B cell (primary cell): ENCODE results near the gene PFKM. TPM values are rescaled to one million over a fixed set of nuclear protein-coding genes. Genes with fewer than 3 reads are reported as not detected.

Source experiments
- ATAC-seq: fragments of 200-7000 bp; cut with Tn5 transposase; one replicate; pipeline ENCODE4 v1.10.0; 2021; ENCODE audit warnings: low read depth, mild to moderate bottlenecking, moderate number of reproducible peaks, moderate library complexity
- CTCF ChIA-PET: fragments of 350-600 bp; sonication (Branson Sonifier 250); formaldehyde crosslinking; loops from one replicate; lab custom pipeline; 2021; ENCODE audit warnings: antibody characterized with exemption, inconsistent platforms; lab: Charles Lee
- POLR2A ChIA-PET: fragments of 350-600 bp; sonication (Branson Sonifier 250); formaldehyde crosslinking; loops from one replicate; lab custom pipeline; 2021; ENCODE audit warnings: antibody characterized with exemption; lab: Charles Lee
- DNase-seq: peaks from one replicate; pipeline ENCODE4 v3.0.0; 2013
- H2AFZ ChIP-seq: 2 replicates; pipeline ENCODE4 v1.6.1; 2012; ENCODE audit warnings: mild to moderate bottlenecking, low read depth, low read length; ENCODE audit not compliant: insufficient read depth, poor library complexity, severe bottlenecking
- H3K27ac ChIP-seq, 2 donors: 1 replicate in 1 of 2; 2 replicates in 1 of 2; pipeline ENCODE4 v1.5.1; 2012 to 2013; ENCODE audit warnings: low read length in 2 of 2, mild to moderate bottlenecking in 2 of 2, moderate library complexity in 1 of 2
- H3K27me3 ChIP-seq, 4 experiments: fragments of 200-600 bp in 1 of 4; sonication (generic) in 1 of 4; replicated peaks in 1 of 4; 1 replicate in 2 of 4; 2 replicates in 2 of 4; pipeline versions ENCODE4 v1.6.1 to v1.7.0; 2013 to 2016; ENCODE audit warnings: low read length in 3 of 4, mild to moderate bottlenecking in 2 of 4, mixed read lengths in 1 of 4, moderate library complexity in 1 of 4; ENCODE audit not compliant: insufficient read depth in 4 of 4, control insufficient read depth in 3 of 4; ENCODE audit errors: control extremely low read depth in 1 of 4
- H3K36me3 ChIP-seq, 2 experiments: replicated peaks in 1 of 2; 1 replicate in 1 of 2; 2 replicates in 1 of 2; pipeline versions ENCODE4 v1.6.1 to v1.7.1; 2013; ENCODE audit warnings: low read length in 1 of 2; ENCODE audit not compliant: insufficient read depth in 2 of 2, control insufficient read depth in 1 of 2; ENCODE audit errors: control extremely low read depth in 1 of 2, extremely low read depth in 1 of 2
- H3K4me1 ChIP-seq, 2 donors: fragments of 200-600 bp in 1 of 2; sonication (generic) in 1 of 2; 1 replicate in 1 of 2; 2 replicates in 1 of 2; pipeline versions ENCODE4 v1.5.1 to v1.6.1; 2013 to 2017; ENCODE audit warnings: low read length in 2 of 2; ENCODE audit not compliant: control insufficient read depth in 2 of 2, insufficient read depth in 2 of 2
- H3K4me2 ChIP-seq: replicated peaks from 2 replicates; pipeline ENCODE3; 2012; ENCODE audit warnings: mild to moderate bottlenecking, low read depth, low read length; ENCODE audit not compliant: poor library complexity, severe bottlenecking
- H3K4me3 ChIP-seq, 5 experiments: fragments of 200-600 bp in 1 of 5; sonication (generic) in 1 of 5; 1 replicate in 3 of 5; 2 replicates in 2 of 5; pipeline versions ENCODE4 v1.5.1 to v1.7.0; 2011 to 2016; ENCODE audit warnings: low read length in 4 of 5, mild to moderate bottlenecking in 4 of 5, low read depth in 2 of 5, control low read depth in 1 of 5, moderate library complexity in 1 of 5; ENCODE audit not compliant: insufficient read depth in 1 of 5; ENCODE audit errors: control extremely low read depth in 1 of 5, extremely low read depth in 1 of 5
- H3K79me2 ChIP-seq: fragments of 200-600 bp; sonication (generic); one replicate; pipeline ENCODE4 v1.6.0; 2016; ENCODE audit warnings: low read length; ENCODE audit not compliant: control insufficient read depth, insufficient read depth
- H3K9ac ChIP-seq: fragments of 200-600 bp; sonication (generic); 2 replicates; pipeline ENCODE4 v1.6.1; 2017; ENCODE audit warnings: mild to moderate bottlenecking, low read length, moderate library complexity
- H3K9me3 ChIP-seq, 3 donors: one replicate each; pipeline versions ENCODE4 v1.6.1 to v1.7.1; 2013; ENCODE audit warnings: low read length in 2 of 3; ENCODE audit not compliant: control insufficient read depth in 2 of 3, insufficient read depth in 1 of 3; ENCODE audit errors: control extremely low read depth in 1 of 3
- H4K20me1 ChIP-seq: 2 replicates; pipeline ENCODE4 v1.6.0; 2012; ENCODE audit warnings: mild to moderate bottlenecking, low read length; ENCODE audit not compliant: insufficient read depth, control insufficient read depth, poor library complexity, severe bottlenecking
- H3K27ac Mint-ChIP-seq: one replicate; pipeline ENCODE4 v1.8.0; 2021; ENCODE audit warnings: mixed read lengths
- H3K27me3 Mint-ChIP-seq: one replicate; pipeline ENCODE4 v1.8.0; 2021; ENCODE audit warnings: mixed read lengths
- H3K4me1 Mint-ChIP-seq: one replicate; pipeline ENCODE4 v1.8.0; 2021; ENCODE audit warnings: mixed read lengths
- H3K4me3 Mint-ChIP-seq: one replicate; pipeline ENCODE4 v1.8.0; 2021; ENCODE audit warnings: mixed read lengths
- H3K9me3 Mint-ChIP-seq: one replicate; pipeline ENCODE4 v1.8.0; 2022; ENCODE audit warnings: mixed read lengths; ENCODE audit not compliant: insufficient read depth
- EZH2 ChIP-seq: IDR thresholded peaks from 2 replicates; pipeline ENCODE4 v1.6.1; 2012; ENCODE audit warnings: borderline replicate concordance, low read depth, mild to moderate bottlenecking, moderate library complexity, low read length; ENCODE audit not compliant: insufficient read depth, poor library complexity, severe bottlenecking
- WGBS: methylation state at CpG from one replicate; pipeline ENCODE4 v1.1.5; 2013; ENCODE audit warnings: missing lambda C conversion rate; ENCODE audit not compliant: insufficient coverage; 5-methylcytosine and 5-hydroxymethylcytosine counted together
- intact Hi-C: fragments of 100-400 bp; cut with micrococcal nuclease; formaldehyde crosslinking; loops from one replicate; pipeline ENCODE4 v1.10.0; 2022
- polyA plus RNA-seq: library from polyadenylated mRNA; depleted of rRNA; stranded (reverse); fragments of >200 nt; gene quantifications from 2 replicates; pipeline ENCODE4 v1.2.3, GENCODE V29; 2012
- total RNA-seq, 2 donors: library from RNA; stranded (reverse); fragments of 120-200 nt in 1 of 2; gene quantifications; 1 replicate in 1 of 2; 2 replicates in 1 of 2; pipeline versions ENCODE4 v1.2.3 to v1.2.4, GENCODE V29; 2013 to 2022
- TF ChIP-seq, protein P1 (sequence below): fragments of 200-600 bp; IDR thresholded peaks from one replicate; pipeline ENCODE4 v1.8.0; 2022; ENCODE audit warnings: antibody characterized with exemption, mild to moderate bottlenecking

Gene PFKM
- total and polyA plus RNA-seq, 2 donors (not counting 1 experiment from before 2014, with no cell fraction given), result 20.3 to 43.0 TPM

DNA sequence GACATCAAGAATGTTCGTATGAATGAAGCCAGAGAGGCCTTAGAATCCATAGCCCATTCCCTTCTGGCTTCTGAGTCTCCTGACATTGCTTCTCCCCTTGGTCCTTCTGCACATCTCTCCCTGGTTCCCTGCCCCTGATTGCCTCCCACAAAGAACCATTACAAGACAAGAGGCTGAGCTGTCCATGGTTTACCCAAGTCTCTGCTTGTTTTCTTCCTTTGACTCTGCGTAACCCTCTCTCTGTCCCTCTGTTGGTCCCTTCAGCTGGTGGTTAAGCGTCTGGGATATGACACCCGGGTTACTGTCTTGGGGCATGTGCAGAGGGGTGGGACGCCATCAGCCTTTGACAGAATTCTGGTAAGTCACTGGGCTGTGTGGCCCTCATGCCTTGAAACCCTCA is 15.9 kb downstream of the PFKM start:
- Histone ChIP-seq H3K36me3 (peaks cover 0 to 55% of the 10 kb centered on the region in 2 experiments), H3K4me3 (no peak overlapping the region), H3K9ac (no peak overlapping the region), H3K4me2 (no peak overlapping the region), H3K79me2 (no peaks in the 10 kb centered on the region), H4K20me1 (no peaks in the 10 kb centered on the region), H3K27ac (no peak overlapping the region), H3K9me3 (no peaks in the 10 kb centered on the region), H2AFZ (no peak overlapping the region), H3K27me3 (no peaks in the 10 kb centered on the region), H3K4me1 (no peaks in the 10 kb centered on the region)
- CTCF ChIA-PET, result no interaction called here
- DNase-seq (no peak), ATAC-seq (no peak)
- Mint-ChIP-seq H3K27ac (no peak overlapping the region), H3K27me3 (no peaks in the 10 kb centered on the region), H3K4me3 (no peak overlapping the region), H3K9me3 (no peaks in the 10 kb centered on the region), H3K4me1 (no peaks in the 10 kb centered on the region)
- WGBS, result 95% methylated on average over 5 of the region's 5 CpGs
- POLR2A ChIA-PET, result no interaction called here
- intact Hi-C loops, result no loop called here
- no peak for TF ChIP-seq EZH2
- TF ChIP-seq, protein P1, sequence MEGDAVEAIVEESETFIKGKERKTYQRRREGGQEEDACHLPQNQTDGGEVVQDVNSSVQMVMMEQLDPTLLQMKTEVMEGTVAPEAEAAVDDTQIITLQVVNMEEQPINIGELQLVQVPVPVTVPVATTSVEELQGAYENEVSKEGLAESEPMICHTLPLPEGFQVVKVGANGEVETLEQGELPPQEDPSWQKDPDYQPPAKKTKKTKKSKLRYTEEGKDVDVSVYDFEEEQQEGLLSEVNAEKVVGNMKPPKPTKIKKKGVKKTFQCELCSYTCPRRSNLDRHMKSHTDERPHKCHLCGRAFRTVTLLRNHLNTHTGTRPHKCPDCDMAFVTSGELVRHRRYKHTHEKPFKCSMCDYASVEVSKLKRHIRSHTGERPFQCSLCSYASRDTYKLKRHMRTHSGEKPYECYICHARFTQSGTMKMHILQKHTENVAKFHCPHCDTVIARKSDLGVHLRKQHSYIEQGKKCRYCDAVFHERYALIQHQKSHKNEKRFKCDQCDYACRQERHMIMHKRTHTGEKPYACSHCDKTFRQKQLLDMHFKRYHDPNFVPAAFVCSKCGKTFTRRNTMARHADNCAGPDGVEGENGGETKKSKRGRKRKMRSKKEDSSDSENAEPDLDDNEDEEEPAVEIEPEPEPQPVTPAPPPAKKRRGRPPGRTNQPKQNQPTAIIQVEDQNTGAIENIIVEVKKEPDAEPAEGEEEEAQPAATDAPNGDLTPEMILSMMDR, result no peak

DNA sequence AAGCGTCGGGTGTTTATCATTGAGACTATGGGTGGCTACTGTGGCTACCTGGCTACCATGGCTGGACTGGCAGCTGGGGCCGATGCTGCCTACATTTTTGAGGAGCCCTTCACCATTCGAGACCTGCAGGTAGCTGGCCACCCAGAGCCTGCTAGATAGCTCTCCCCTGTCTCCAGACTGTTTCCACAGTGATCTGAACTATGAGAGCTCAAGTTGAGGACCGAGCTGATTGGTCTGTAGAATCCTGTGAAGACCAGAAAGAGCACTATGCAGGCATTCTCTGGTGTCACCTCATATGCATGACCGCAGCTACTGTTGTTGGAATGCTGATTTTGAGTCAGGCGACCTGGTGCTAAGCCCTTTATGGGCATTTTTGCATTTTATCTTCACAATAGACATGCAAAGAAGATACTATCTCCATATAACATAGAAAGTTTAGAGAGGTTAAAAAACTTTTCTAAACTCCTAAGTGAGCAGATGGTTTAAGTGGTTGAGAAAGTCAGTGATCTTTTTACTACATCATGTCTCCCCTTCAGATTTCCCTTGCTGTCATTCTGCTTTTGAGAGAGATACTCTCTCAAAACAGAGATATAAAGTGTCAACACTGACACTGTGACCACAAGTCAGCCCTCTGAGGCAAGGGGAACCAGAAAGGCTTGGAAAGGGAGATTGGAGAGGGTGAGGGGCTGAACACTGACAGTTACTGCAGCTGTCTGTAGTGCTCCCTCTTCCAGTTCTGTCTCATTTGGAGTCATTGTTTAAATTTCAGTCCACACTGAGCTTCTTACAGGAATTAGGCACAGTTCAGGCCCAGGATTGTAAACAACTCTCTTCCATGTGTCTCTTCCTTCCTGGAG is 23.9 kb downstream of the PFKM start:
- POLR2A ChIA-PET, result interaction anchor here (0.7 kb wide), 1 partner anchor 38 kb away, joined by 3 read pairs; no protein-coding TSS in a partner anchor
- WGBS, result 97% methylated on average over 6 of the region's 7 CpGs
- Mint-ChIP-seq H3K27me3 (no peaks in the 10 kb centered on the region), H3K4me1 (no peaks in the 10 kb centered on the region), H3K9me3 (no peaks in the 10 kb centered on the region), H3K27ac (no peak overlapping the region), H3K4me3 (no peak overlapping the region)
- CTCF ChIA-PET, result interaction anchor here (1.1 kb wide), 1 partner anchor 9 kb away, joined by 3 read pairs; no protein-coding TSS in a partner anchor
- DNase-seq, result no peak
- H3K4me2 ChIP-seq, result no peak overlapping the region
- intact Hi-C loops, result no loop called here
- no peak overlapping the region for H3K4me3 ChIP-seq
- H3K27me3 ChIP-seq, result no peaks in the 10 kb centered on the region
- peaks cover 0 to 70% of the 10 kb centered on the region in 2 experiments for H3K36me3 ChIP-seq
- H3K4me1 ChIP-seq, result no peaks in the 10 kb centered on the region
- ATAC-seq, result no peak
- H3K79me2 ChIP-seq, result no peaks in the 10 kb centered on the region
- no peaks in the 10 kb centered on the region for H3K9me3 ChIP-seq
- no peak for TF ChIP-seq EZH2
- H3K9ac ChIP-seq, result no peak overlapping the region
- H4K20me1 ChIP-seq, result no peaks in the 10 kb centered on the region
- no peak overlapping the region for H3K27ac ChIP-seq
- H2AFZ ChIP-seq, result no peak overlapping the region
